Body of pancreas (tissue), 4 donors: Measurements from ENCODE around the gene RNLS.

Experiments
- POLR2A ChIP-seq, 3 donors: fragments of 450-650 bp; IDR thresholded peaks; one replicate each; pipeline ENCODE4 v1.6.1; 2016; ENCODE audit warnings: antibody characterized with exemption in 3 of 3, mild to moderate bottlenecking in 2 of 3
- TF ChIP-seq, protein P1 (sequence below), 7 experiments: fragments of 450-650 bp in 4 of 7; fragments of 200-600 bp in 3 of 7; sonication (generic) in 3 of 7; IDR thresholded peaks; one replicate each; pipeline ENCODE4 v1.5.1; 2016 to 2019; ENCODE audit warnings: antibody characterized with exemption in 7 of 7

DNA sequence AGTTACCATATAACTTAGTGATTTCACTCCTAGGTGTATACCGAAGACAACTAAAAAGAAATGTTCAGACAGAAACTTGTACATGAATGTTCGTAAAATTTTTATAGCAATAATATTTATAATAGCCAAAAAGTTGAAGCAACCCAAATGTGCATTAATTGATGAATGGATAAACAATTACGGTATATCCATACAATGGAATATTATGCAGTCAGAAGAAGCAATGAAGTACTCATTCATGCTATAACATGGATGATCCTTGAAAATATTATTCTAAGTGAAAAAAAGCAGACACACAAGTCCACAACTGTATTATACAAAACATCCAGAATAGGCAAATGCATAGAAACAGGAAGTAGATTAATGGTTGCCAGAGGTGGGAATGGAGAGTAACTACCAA lies 183.9 kb downstream of the RNLS start:
- TF ChIP-seq, protein P1, sequence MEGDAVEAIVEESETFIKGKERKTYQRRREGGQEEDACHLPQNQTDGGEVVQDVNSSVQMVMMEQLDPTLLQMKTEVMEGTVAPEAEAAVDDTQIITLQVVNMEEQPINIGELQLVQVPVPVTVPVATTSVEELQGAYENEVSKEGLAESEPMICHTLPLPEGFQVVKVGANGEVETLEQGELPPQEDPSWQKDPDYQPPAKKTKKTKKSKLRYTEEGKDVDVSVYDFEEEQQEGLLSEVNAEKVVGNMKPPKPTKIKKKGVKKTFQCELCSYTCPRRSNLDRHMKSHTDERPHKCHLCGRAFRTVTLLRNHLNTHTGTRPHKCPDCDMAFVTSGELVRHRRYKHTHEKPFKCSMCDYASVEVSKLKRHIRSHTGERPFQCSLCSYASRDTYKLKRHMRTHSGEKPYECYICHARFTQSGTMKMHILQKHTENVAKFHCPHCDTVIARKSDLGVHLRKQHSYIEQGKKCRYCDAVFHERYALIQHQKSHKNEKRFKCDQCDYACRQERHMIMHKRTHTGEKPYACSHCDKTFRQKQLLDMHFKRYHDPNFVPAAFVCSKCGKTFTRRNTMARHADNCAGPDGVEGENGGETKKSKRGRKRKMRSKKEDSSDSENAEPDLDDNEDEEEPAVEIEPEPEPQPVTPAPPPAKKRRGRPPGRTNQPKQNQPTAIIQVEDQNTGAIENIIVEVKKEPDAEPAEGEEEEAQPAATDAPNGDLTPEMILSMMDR (IDR thresholded peaks at IDR 0.05), result no peak
- no peak for TF ChIP-seq POLR2A (IDR thresholded peaks at IDR 0.05)
